Activated CD4-positive, alpha-beta memory T cell treated with anti-CD3 and anti-CD28 coated beads for 36 hours (primary cell): ENCODE measurements around the gene ZDHHC24. TPM values are rescaled to one million over a fixed set of nuclear protein-coding genes. Genes with fewer than 3 reads are reported as not detected.
A peak's percentile ranks its signal among the peaks of the same experiment; 100 is the strongest.
"Not testable (repeated sequence)": the region's sequence is repeated elsewhere in the genome, so short reads cannot be mapped to it uniquely, and the experiment has no call there.

Experiments used
- CTCF ChIA-PET: fragments of 350-600 bp; sonication (Branson Sonifier 250); formaldehyde crosslinking; loops from one replicate; lab custom pipeline; 2021; ENCODE audit warnings: antibody characterized with exemption, inconsistent platforms; lab: Charles Lee
- POLR2A ChIA-PET: fragments of 350-600 bp; sonication (Branson Sonifier 250); formaldehyde crosslinking; loops from one replicate; lab custom pipeline; 2021; ENCODE audit warnings: antibody characterized with exemption; lab: Charles Lee
- DNase-seq: peaks from one replicate; pipeline ENCODE4 v3.0.0-alpha.2; 2020
- H3K27ac Mint-ChIP-seq: one replicate; pipeline ENCODE4 v1.8.0; 2021; ENCODE audit warnings: mixed read lengths
- H3K27me3 Mint-ChIP-seq: one replicate; pipeline ENCODE4 v1.8.0; 2021; ENCODE audit warnings: mixed read lengths
- H3K36me3 Mint-ChIP-seq: one replicate; pipeline ENCODE4 v1.8.0; 2021; ENCODE audit warnings: mixed read lengths
- H3K4me1 Mint-ChIP-seq: one replicate; pipeline ENCODE4 v1.8.0; 2021; ENCODE audit warnings: low read depth, mixed read lengths
- H3K4me3 Mint-ChIP-seq: one replicate; pipeline ENCODE4 v1.8.0; 2021; ENCODE audit warnings: mild to moderate bottlenecking, mixed read lengths
- H3K9me3 Mint-ChIP-seq: one replicate; pipeline ENCODE4 v1.8.0; 2021; ENCODE audit warnings: mixed read lengths
- intact Hi-C: fragments of 100-400 bp; cut with micrococcal nuclease; formaldehyde crosslinking; loops from one replicate; pipeline ENCODE4 v1.15.1; 2023
- total RNA-seq, 2 experiments: library from RNA; stranded (reverse); gene quantifications; one replicate each; pipeline ENCODE4 v1.2.3, GENCODE V29; 2021

The ZDHHC24 gene
- total RNA-seq, 2 experiments from 2014 or later, result 13.5 to 14.9 TPM

- H3K4me3 Mint-ChIP-seq, H3K27me3 Mint-ChIP-seq, H3K36me3 Mint-ChIP-seq, intact Hi-C loops, H3K4me1 Mint-ChIP-seq, H3K27ac Mint-ChIP-seq, DNase-seq, POLR2A ChIA-PET: not testable (repeated sequence)
- CTCF ChIA-PET, result interaction anchor here (1.0 kb wide), 1 partner anchor 93 kb away, joined by 4 read pairs; no protein-coding TSS in a partner anchor
- H3K9me3 Mint-ChIP-seq, result peaks cover 10% of the 10 kb centered on the region
Observed at GRCh38 chr11:66585447-66585846, 39.6 kb upstream of the ZDHHC24 start.

GRCh38 chr11:66582565-66583147 is 36.8 kb upstream of the ZDHHC24 start:
- CTCF ChIA-PET, result interaction anchor here (0.6 kb wide), 1 partner anchor 49 kb away, joined by 3 read pairs; no protein-coding TSS in a partner anchor

GRCh38 chr11:66581261-66581660 is 35.4 kb upstream of the ZDHHC24 start:
- ChIA-PET CTCF (interaction anchor here (1.0 to 6.2 kb wide), 5 partner anchors 11 to 195 kb away, joined by 3 to 141 read pairs (median 9); partner anchors contain the start of genes CCDC87, CCS, MRPL11 and RBM4B), POLR2A (interaction anchor here (1.1 kb wide), 1 partner anchor 35 kb away, joined by 4 read pairs; the partner anchor contains the start of gene RBM14)
- Mint-ChIP-seq H3K27me3 (no peaks in the 10 kb centered on the region), H3K4me3 (no peak overlapping the region), H3K27ac (no peak overlapping the region), H3K9me3 (peaks cover 10% of the 10 kb centered on the region), H3K36me3 (peaks cover 1% of the 10 kb centered on the region), H3K4me1 (peaks cover 19% of the 10 kb centered on the region)
- DNase-seq, result no peak
- intact Hi-C loops, result no loop called here

More at GRCh38 chr11:66582565-66583147, 36.8 kb upstream of the ZDHHC24 start:
- H3K36me3 Mint-ChIP-seq, H3K4me3 Mint-ChIP-seq, H3K27ac Mint-ChIP-seq, intact Hi-C loops, DNase-seq, POLR2A ChIA-PET, H3K27me3 Mint-ChIP-seq: not testable (repeated sequence)
- Mint-ChIP-seq H3K9me3 (peaks cover 10% of the 10 kb centered on the region), H3K4me1 (peaks cover 19% of the 10 kb centered on the region)

- POLR2A ChIA-PET, result interaction anchor here (1.1 kb wide), 1 partner anchor 36 kb away, joined by 4 read pairs; the partner anchor contains the start of gene RBM14
- H3K4me3 Mint-ChIP-seq, result no peak overlapping the region
- H3K27ac Mint-ChIP-seq, result no peak overlapping the region
- H3K9me3 Mint-ChIP-seq, result peaks cover 10% of the 10 kb centered on the region
- peak; percentile 48 for DNase-seq
- H3K36me3 Mint-ChIP-seq, result peaks cover 1% of the 10 kb centered on the region
- intact Hi-C loops, result no loop called here
- CTCF ChIA-PET, result interaction anchor here (1.0 to 6.2 kb wide), 5 partner anchors 12 to 194 kb away, joined by 3 to 141 read pairs (median 9); partner anchors contain the start of genes CCDC87, CCS, MRPL11 and RBM4B
- H3K4me1 Mint-ChIP-seq, result peaks cover 19% of the 10 kb centered on the region
- no peaks in the 10 kb centered on the region for H3K27me3 Mint-ChIP-seq
Observed at GRCh38 chr11:66580803-66581202, 35.0 kb upstream of the ZDHHC24 start.

- Mint-ChIP-seq H3K4me3 (no peak overlapping the region), H3K27ac (peak overlapping the region; percentile 40), H3K27me3 (no peaks in the 10 kb centered on the region), H3K4me1 (peaks cover 19% of the 10 kb centered on the region), H3K36me3 (peaks cover 1% of the 10 kb centered on the region), H3K9me3 (peaks cover 10% of the 10 kb centered on the region)
- ChIA-PET POLR2A (interaction anchor here (0.5 to 1.5 kb wide), 3 partner anchors 38 to 100 kb away, joined by 3 to 10 read pairs (median 3); partner anchors contain the start of gene RBM14), CTCF (interaction anchor here (0.6 to 6.2 kb wide), 19 partner anchors 10 to 161 kb away, joined by 3 to 141 read pairs (median 4); partner anchors contain the start of genes CCDC87, CCS, CTSF and MRPL11)
- DNase-seq, result peak; percentile 90
- intact Hi-C loops, result loop anchor here (1.0 kb wide), 1 partner anchor 99 kb away; no protein-coding TSS in a partner anchor
Observed at GRCh38 chr11:66579017-66579606, 33.3 kb upstream of the ZDHHC24 start.

- ChIA-PET CTCF (no interaction called here), POLR2A (no interaction called here)
- H3K4me3 Mint-ChIP-seq, result no peak overlapping the region
- intact Hi-C loops, result no loop called here
- H3K4me1 Mint-ChIP-seq, result peaks cover 6% of the 10 kb centered on the region
- H3K27me3 Mint-ChIP-seq, result no peaks in the 10 kb centered on the region
- no peaks in the 10 kb centered on the region for H3K36me3 Mint-ChIP-seq
- no peak for DNase-seq
- no peaks in the 10 kb centered on the region for H3K9me3 Mint-ChIP-seq
- no peak overlapping the region for H3K27ac Mint-ChIP-seq
Observed at GRCh38 chr11:66570850-66571180, 25.0 kb upstream of the ZDHHC24 start.

- H3K36me3 Mint-ChIP-seq, result no peaks in the 10 kb centered on the region
- no peak for DNase-seq
- H3K27ac Mint-ChIP-seq, result no peak overlapping the region
- intact Hi-C loops, result no loop called here
- no peaks in the 10 kb centered on the region for H3K27me3 Mint-ChIP-seq
- no peaks in the 10 kb centered on the region for H3K9me3 Mint-ChIP-seq
- no peak overlapping the region for H3K4me3 Mint-ChIP-seq
- peaks cover 6% of the 10 kb centered on the region for H3K4me1 Mint-ChIP-seq
- POLR2A ChIA-PET, result interaction anchor here (0.6 kb wide), 1 partner anchor 684 kb away, joined by 4 read pairs; no protein-coding TSS in a partner anchor
- CTCF ChIA-PET, result interaction anchor here (0.7 to 2.0 kb wide), 3 partner anchors 8 to 22 kb away, joined by 3 to 8 read pairs (median 3); no protein-coding TSS in a partner anchor
Observed at GRCh38 chr11:66570079-66570849, 24.4 kb upstream of the ZDHHC24 start.

GRCh38 chr11:66569076-66569475 is 23.2 kb upstream of the ZDHHC24 start:
- Mint-ChIP-seq H3K27ac (no peak overlapping the region), H3K4me3 (no peak overlapping the region), H3K36me3 (no peaks in the 10 kb centered on the region), H3K9me3 (no peaks in the 10 kb centered on the region), H3K4me1 (peaks cover 6% of the 10 kb centered on the region), H3K27me3 (no peaks in the 10 kb centered on the region)
- no peak for DNase-seq
- intact Hi-C loops, result no loop called here
- CTCF ChIA-PET, result interaction anchor here (1.4 to 2.1 kb wide), 4 partner anchors 10 to 109 kb away, joined by 3 to 13 read pairs (median 8); partner anchors contain the start of genes CCDC87, CCS and RBM4B
- POLR2A ChIA-PET, result interaction anchor here (1.0 to 1.5 kb wide), 3 partner anchors 47 to 89 kb away, joined by 4 to 5 read pairs (median 5); partner anchors contain the start of genes DPP3, RBM14 and RBM4

- Mint-ChIP-seq H3K36me3 (no peaks in the 10 kb centered on the region), H3K27me3 (no peaks in the 10 kb centered on the region), H3K9me3 (no peaks in the 10 kb centered on the region), H3K4me3 (peak within 1 kb of the TSS; percentile 64), H3K27ac (no peak within 1 kb of the TSS), H3K4me1 (peaks cover 6% of the 10 kb centered on the region)
- CTCF ChIA-PET, result interaction anchor here (1.4 to 2.1 kb wide), 4 partner anchors 11 to 110 kb away, joined by 3 to 13 read pairs (median 8); partner anchors contain the start of genes CCDC87, CCS and RBM4B
- POLR2A ChIA-PET, result interaction anchor here (1.0 to 1.5 kb wide), 3 partner anchors 48 to 88 kb away, joined by 4 to 5 read pairs (median 5); partner anchors contain the start of genes DPP3, RBM14 and RBM4
- peak; percentile 75 for DNase-seq
- intact Hi-C loops, result no loop called here
Observed at GRCh38 chr11:66568124-66568916, 22.5 kb upstream of the ZDHHC24 start, which contains the start of gene CTSF. Gene CTSF (minus strand): TSS chr11:66568606. CDS start chr11:66568486, 120 bp downstream.

- Mint-ChIP-seq H3K27me3 (no peaks in the 10 kb centered on the region), H3K4me3 (peak overlapping the region; percentile 55), H3K9me3 (no peaks in the 10 kb centered on the region), H3K4me1 (peaks cover 6% of the 10 kb centered on the region), H3K27ac (no peak overlapping the region), H3K36me3 (no peaks in the 10 kb centered on the region)
- intact Hi-C loops, result no loop called here
- DNase-seq, result no peak
- ChIA-PET CTCF (interaction anchor here (2.0 to 2.1 kb wide), 2 partner anchors 25 to 111 kb away, joined by 8 to 13 read pairs; partner anchors contain the start of genes CCDC87, CCS and RBM4B), POLR2A (interaction anchor here (1.3 to 1.5 kb wide), 2 partner anchors 71 to 88 kb away, joined by 4 to 5 read pairs; partner anchors contain the start of genes DPP3 and RBM4)
Observed at GRCh38 chr11:66567787-66568123, 21.9 kb upstream of the ZDHHC24 start.
